ENCODE measurements around the gene LACTB.
A peak's percentile ranks its signal among the peaks of the same experiment; 100 is the strongest.

Gene LACTB

GRCh38 chr15:63180746-63181145 lies 59.1 kb downstream of the LACTB start:
- no peak for DNase-seq

DNA sequence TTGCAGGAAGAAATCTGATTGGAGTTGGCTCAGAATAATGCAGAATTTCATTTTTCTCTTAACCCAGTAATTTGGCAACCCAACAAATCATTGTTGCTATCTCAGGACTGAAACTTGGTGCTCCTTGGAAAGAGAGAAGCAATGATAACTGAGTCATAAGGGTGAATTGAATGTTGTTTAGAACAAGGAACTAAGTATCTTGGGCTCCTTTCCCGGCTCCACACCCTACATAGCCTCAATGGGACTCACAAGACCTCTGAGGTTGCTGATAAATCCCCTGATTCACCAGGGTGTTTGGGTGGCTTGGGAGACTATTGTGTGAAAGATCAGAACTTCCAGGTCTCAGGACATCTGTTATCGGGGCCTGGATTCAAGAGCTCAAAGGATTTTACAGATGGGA lies 60.0 kb downstream of the LACTB start:
- DNase-seq, result no peak

- no peak for DNase-seq
These were observed 63.5 kb downstream of the LACTB start for GRCh38 chr15:63185206-63185605.

- no peak for DNase-seq
These were observed 64.4 kb downstream of the LACTB start for GRCh38 chr15:63186065-63186464.

DNA sequence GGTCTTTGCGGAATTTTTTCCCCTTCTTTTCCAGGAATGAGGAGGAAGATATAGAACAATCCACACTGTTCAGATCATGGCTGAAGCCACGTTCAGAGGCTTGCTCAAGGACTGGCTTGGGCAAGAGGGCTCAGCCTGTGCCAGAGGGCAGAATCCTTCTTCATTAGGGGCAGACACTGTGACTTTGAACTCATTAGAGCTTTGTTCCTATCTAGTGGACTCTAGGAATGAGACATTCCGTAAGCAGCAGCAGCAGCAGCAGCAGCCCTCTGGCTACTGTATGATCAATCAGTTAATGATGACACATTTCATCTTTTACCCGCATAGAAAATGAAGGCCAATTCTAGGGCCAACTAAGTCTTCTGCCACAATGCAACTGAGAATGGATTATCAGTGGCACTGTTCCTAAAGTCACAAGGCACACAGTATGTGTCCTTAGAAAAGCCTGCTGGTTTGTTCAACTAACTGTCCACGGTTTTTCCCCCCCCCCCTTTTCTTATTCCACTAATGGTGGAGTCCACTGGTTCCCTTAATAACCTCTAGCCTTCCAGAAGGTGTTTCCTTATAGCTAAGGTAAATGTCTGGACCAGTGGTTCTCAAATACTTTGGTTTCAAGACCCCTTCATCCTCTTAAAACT lies 66.0 kb downstream of the LACTB start:
- no peak for DNase-seq

DNA sequence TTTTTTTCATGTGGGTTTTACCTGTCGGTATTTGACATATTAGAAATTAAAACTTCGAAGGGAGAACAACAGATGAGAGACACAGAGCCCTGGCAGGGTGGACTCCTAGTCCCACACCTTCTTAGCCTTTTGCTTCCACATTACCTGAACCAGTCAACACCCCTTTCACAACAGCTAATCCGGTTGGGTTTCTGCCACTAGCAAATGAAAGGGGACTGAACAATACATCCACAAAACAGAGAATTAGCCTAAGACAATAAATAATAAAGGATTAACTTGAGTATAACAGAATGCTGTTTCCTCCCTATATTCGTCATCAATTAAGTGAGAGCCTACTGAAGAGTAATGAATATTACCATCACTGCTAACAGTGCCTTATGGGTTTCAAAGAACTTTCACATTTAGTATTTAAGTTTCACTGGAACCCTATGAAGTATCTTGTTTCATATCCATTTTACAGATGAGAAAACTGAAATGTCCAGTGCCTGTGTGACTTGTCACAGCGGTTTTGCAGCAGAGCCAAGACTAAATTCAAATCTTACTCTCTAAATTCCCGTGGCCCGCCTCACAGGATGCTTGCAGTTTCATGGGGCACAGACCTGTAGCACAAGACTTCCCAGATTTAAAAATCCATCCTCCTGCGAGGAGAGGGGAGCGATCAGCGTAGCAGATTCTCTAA lies 66.7 kb downstream of the LACTB start:
- DNase-seq, result no peak

GRCh38 chr15:63188926-63189871 lies 67.5 kb downstream of the LACTB start, which contains the start of gene RAB8B:
Gene RAB8B (plus strand): TSS chr15:63189606. CDS start chr15:63189625, 19 bp downstream.
- DNase-seq, result peak; percentile 91

DNA sequence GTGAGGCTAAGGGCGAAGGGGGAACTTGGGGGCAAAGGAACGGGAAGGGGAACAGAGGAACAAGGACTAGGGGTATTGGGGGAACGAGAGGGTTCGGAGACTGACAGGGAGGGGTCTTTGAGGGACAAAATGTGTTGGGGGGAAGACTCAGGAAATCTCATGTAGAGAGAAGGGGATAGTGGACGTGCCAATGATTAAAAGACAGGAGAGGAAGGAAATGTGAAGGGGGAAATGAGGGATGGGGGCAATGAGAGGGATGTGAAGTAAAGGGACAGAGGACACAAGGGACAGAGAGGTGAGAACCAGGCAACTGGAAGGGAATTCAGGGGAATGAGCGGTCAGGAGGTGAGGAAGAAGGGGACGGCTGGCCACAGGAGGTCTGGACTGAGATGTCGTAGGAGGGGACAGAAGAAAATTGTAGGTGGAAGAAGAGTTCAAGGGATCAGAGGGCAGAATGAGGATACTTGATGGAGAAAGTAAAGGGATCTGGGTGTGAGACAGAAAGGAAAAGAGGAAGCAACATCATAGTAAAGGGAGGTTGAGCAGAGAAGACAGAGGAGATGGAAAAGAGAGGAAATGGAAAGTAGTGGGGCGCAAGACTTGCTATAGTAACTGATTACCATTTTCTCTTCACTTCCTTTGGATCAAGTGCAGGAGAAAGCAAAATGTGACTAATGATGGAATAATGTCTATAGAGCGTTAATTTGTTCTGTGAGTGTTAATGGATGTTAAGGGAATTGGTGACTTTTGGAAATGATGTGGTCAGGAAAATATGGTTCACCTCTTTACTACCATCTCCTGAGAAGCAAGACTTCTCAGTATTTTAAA lies 68.5 kb downstream of the LACTB start:
- DNase-seq, result no peak

DNA sequence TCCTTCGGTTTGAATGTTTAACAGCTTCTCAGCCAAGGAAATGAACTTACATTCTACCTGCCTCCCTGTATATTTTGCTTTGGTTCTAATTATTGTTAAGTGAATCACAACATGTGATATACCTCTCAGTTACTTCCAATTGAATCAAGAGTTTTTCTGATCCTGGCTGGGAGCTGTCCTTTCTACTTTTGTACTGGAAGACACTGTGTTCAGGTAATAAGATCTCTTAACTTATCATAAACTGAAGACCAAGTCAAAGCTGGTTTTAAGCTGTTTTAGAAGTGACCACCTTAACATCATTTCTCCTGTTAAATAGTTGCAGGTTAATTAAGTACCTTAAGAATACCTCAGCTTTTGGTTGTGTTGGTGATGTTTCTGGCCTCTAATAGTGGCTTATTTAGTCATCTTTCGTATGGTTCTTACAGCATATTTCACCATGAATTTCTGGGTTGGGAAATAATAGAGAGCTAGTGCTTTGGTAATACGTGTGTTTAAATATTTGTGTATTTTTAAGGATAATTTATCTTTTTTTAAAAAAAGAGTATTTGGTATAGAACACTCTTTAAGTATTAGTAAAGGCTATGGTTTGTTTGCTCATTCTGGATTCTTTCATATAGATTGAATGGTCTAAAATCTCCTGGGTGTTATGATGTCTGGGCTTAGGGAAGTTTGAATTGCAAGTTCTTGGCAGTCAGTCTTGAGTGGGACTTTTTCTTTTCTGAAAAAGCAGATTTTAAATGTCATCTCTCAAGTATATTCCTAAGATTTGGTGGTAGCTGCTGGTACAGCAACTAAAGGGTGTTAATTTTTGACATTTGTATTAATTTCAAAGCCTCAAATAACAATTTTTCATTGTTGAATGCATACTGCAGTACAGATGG lies 69.3 kb downstream of the LACTB start:
- no peak for DNase-seq

Data from NCI-H526 treated with DMSO at 0.1 percent for 48 hours (cell line).